Fibroblast of lung (primary cell): ENCODE measurements around the gene CDK15. TPM values are rescaled to one million over a fixed set of nuclear protein-coding genes. Genes with fewer than 3 reads are reported as not detected.
A peak's percentile ranks its signal among the peaks of the same experiment; 100 is the strongest.

Source experiments
- DNase-seq, 2 donors: peaks; one replicate each; pipeline versions ENCODE4 v3.0.0 to v3.0.0-alpha.2; 2010; ENCODE audit warnings: low read depth in 2 of 2
- H2AFZ ChIP-seq: 2 replicates; pipeline ENCODE4 v1.5.1; 2012; ENCODE audit warnings: low read length, control low read depth, inconsistent platforms
- H3K27ac ChIP-seq: 2 replicates; pipeline ENCODE4 v1.5.1; 2011; ENCODE audit warnings: low read length, control low read depth; ENCODE audit not compliant: insufficient read depth
- H3K27me3 ChIP-seq: 2 replicates; pipeline ENCODE4 v1.5.1; 2011; ENCODE audit warnings: mild to moderate bottlenecking, low read length; ENCODE audit not compliant: control insufficient read depth, insufficient read depth
- H3K36me3 ChIP-seq: 2 replicates; pipeline ENCODE4 v1.5.1; 2011; ENCODE audit warnings: low read length; ENCODE audit not compliant: control insufficient read depth, insufficient read depth
- H3K4me1 ChIP-seq: 2 replicates; pipeline ENCODE4 v1.5.1; 2011; ENCODE audit warnings: low read length; ENCODE audit not compliant: control insufficient read depth, insufficient read depth; ENCODE audit errors: extremely low read depth
- H3K4me2 ChIP-seq: 2 replicates; pipeline ENCODE4 v1.5.1; 2011; ENCODE audit warnings: low read length, control low read depth; ENCODE audit not compliant: insufficient read depth; ENCODE audit errors: extremely low read depth
- H3K4me3 ChIP-seq, 4 experiments: fragments of 200-600 bp in 1 of 4; sonication (generic) in 1 of 4; replicated peaks in 1 of 4; 2 replicates each; pipeline ENCODE4 v1.5.1; 2011 to 2016; ENCODE audit warnings: low read length in 4 of 4, low read depth in 3 of 4, mild to moderate bottlenecking in 3 of 4, control low read depth in 2 of 4, inconsistent platforms in 1 of 4, mixed read lengths in 1 of 4; ENCODE audit not compliant: insufficient read depth in 1 of 4; ENCODE audit errors: control extremely low read depth in 1 of 4
- H3K79me2 ChIP-seq: 2 replicates; pipeline ENCODE4 v1.5.1; 2012; ENCODE audit warnings: mild to moderate bottlenecking, low read length, inconsistent platforms; ENCODE audit not compliant: control insufficient read depth, insufficient read depth
- H3K9ac ChIP-seq: 2 replicates; pipeline ENCODE4 v1.5.1; 2011; ENCODE audit warnings: mild to moderate bottlenecking, low read length, control low read depth; ENCODE audit not compliant: insufficient read depth
- H3K9me3 ChIP-seq: 2 replicates; pipeline ENCODE4 v1.5.1; 2012; ENCODE audit warnings: low read depth, low read length; ENCODE audit not compliant: control insufficient read depth, insufficient read depth
- H4K20me1 ChIP-seq: 2 replicates; pipeline ENCODE4 v1.5.1; 2011; ENCODE audit warnings: low read length; ENCODE audit not compliant: control insufficient read depth, insufficient read depth; ENCODE audit errors: extremely low read depth
- EZH2 ChIP-seq: IDR thresholded peaks from 2 replicates; pipeline ENCODE4 v1.5.1; 2012; ENCODE audit warnings: low read length, control low read depth, mild to moderate bottlenecking; ENCODE audit errors: missing control alignments
- polyA plus RNA-seq, 2 donors: library from polyadenylated mRNA; depleted of rRNA in 1 of 2; stranded (reverse) in 1 of 2; unstranded in 1 of 2; fragments of >200 nt; gene quantifications; 2 replicates each; pipeline ENCODE4 v1.2.1, GENCODE V29; 2011 to 2012; ENCODE audit warnings: missing spikeins in 1 of 2
- total RNA-seq: library from RNA; depleted of rRNA; stranded (reverse); fragments of >200 nt; gene quantifications from 2 replicates; pipeline ENCODE4 v1.2.1, GENCODE V29; 2014
- TF ChIP-seq, protein P1 (sequence below), 2 donors: IDR thresholded peaks in 1 of 2; conservative IDR thresholded peaks in 1 of 2; 1 replicate in 1 of 2; 2 replicates in 1 of 2; pipeline ENCODE4 v1.5.1; 2011 to 2012; ENCODE audit warnings: low read length in 2 of 2, control low read depth in 1 of 2, inconsistent platforms in 1 of 2, low read depth in 1 of 2, mild to moderate bottlenecking in 1 of 2

CDK15 gene
- total and polyA plus RNA-seq, 2 donors (not counting 1 experiment from before 2014, with no cell fraction given) = 2.3 to 5.1 TPM

DNA sequence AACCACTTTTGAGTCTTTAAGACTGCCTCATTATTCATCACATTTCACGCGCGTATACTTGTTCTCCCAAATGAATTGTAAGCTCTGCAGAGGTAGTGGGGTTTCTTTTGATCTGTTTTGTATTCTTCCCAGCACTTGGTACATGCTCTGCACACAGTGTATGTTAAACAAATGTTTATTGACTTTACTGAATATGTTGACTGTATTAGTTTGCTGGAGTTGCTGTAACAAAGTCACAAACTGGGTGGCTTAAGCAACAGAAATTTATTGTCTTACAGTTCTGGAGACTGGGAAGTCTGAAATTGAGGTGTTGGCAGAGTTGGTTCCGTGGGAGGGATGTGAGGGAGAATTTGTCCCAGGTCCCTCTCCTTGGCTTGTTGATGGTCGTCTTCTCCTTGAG, 65.1 kb downstream of the CDK15 start:
- H4K20me1 ChIP-seq = no peaks in the 10 kb centered on the region
- H3K79me2 ChIP-seq = no peaks in the 10 kb centered on the region
- DNase-seq = no peak
- no peak overlapping the region for H3K9ac ChIP-seq
- no peak for TF ChIP-seq EZH2
- TF ChIP-seq, protein P1, sequence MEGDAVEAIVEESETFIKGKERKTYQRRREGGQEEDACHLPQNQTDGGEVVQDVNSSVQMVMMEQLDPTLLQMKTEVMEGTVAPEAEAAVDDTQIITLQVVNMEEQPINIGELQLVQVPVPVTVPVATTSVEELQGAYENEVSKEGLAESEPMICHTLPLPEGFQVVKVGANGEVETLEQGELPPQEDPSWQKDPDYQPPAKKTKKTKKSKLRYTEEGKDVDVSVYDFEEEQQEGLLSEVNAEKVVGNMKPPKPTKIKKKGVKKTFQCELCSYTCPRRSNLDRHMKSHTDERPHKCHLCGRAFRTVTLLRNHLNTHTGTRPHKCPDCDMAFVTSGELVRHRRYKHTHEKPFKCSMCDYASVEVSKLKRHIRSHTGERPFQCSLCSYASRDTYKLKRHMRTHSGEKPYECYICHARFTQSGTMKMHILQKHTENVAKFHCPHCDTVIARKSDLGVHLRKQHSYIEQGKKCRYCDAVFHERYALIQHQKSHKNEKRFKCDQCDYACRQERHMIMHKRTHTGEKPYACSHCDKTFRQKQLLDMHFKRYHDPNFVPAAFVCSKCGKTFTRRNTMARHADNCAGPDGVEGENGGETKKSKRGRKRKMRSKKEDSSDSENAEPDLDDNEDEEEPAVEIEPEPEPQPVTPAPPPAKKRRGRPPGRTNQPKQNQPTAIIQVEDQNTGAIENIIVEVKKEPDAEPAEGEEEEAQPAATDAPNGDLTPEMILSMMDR (conservative IDR thresholded peaks at IDR 0.05 in 1 of 2, IDR thresholded peaks at IDR 0.05 in 1 of 2; ENCODE audit: low read depth in 1 of 2, low read length in 2 of 2) = no peak
- H3K36me3 ChIP-seq = no peaks in the 10 kb centered on the region
- H3K4me1 ChIP-seq = no peaks in the 10 kb centered on the region
- no peaks in the 10 kb centered on the region for H3K27me3 ChIP-seq
- no peak overlapping the region for H3K4me3 ChIP-seq
- no peaks in the 10 kb centered on the region for H3K9me3 ChIP-seq
- H2AFZ ChIP-seq = no peak overlapping the region
- no peak overlapping the region for H3K4me2 ChIP-seq
- H3K27ac ChIP-seq = no peak overlapping the region

DNA sequence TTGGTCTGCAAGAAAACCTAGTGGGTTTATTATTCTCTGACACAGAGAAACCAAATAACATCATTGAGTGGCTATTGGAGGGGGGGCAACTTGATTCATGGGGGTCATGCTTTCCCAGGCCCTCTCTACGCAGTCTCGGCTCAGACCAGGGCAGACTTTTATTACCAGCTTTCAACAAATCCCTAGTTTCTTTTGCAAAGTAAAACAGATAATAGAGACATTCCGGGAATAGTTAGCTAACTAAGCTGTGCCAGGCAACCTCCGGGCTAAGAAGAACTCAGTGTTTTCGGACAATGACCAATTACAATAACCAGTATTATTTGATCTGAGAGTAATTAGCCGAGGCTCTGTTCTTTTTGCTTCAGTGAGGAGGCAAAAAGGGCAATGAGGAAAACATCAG, 66.3 kb downstream of the CDK15 start:
- Histone ChIP-seq H3K9me3 (no peaks in the 10 kb centered on the region), H3K4me1 (no peaks in the 10 kb centered on the region), H2AFZ (no peak overlapping the region), H4K20me1 (no peaks in the 10 kb centered on the region), H3K27me3 (no peaks in the 10 kb centered on the region), H3K79me2 (no peaks in the 10 kb centered on the region), H3K4me3 (no peak overlapping the region), H3K27ac (no peak overlapping the region), H3K36me3 (no peaks in the 10 kb centered on the region), H3K9ac (no peak overlapping the region), H3K4me2 (no peak overlapping the region)
- peak in 1 of 2 donors; percentile 16 for DNase-seq
- no peak for TF ChIP-seq EZH2
- TF ChIP-seq, protein P1 (conservative IDR thresholded peaks at IDR 0.05 in 1 of 2, IDR thresholded peaks at IDR 0.05 in 1 of 2; ENCODE audit: low read depth in 1 of 2, low read length in 2 of 2) = no peak

DNA sequence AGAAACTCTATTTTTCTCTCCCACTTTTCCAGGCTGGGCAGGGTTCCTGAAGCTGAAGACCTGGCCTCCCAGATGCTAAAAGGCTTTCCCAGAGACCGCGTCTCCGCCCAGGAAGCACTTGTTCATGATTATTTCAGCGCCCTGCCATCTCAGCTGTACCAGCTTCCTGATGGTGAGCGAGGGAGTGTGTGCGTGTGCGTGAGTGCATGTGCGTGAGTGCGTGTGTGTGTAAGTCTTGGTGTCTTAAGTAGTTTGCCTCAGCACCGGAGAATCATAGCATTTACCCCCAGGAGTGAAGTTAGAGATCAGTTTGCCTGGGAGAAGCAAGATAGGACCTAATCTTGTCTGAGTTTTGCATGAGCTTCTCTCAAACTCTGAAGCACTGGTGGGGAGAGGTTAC, 73.7 kb downstream of the CDK15 start:
- H3K4me3 ChIP-seq = no peak overlapping the region
- no peak overlapping the region for H3K9ac ChIP-seq
- no peaks in the 10 kb centered on the region for H3K79me2 ChIP-seq
- H3K27me3 ChIP-seq = no peaks in the 10 kb centered on the region
- DNase-seq = peak in 1 of 2 donors; percentile 15
- no peak overlapping the region for H3K4me2 ChIP-seq
- peaks cover 23% of the 10 kb centered on the region for H3K4me1 ChIP-seq
- TF ChIP-seq, protein P1 (conservative IDR thresholded peaks at IDR 0.05 in 1 of 2, IDR thresholded peaks at IDR 0.05 in 1 of 2; ENCODE audit: low read depth in 1 of 2, low read length in 2 of 2) = no peak
- no peak for TF ChIP-seq EZH2
- H3K27ac ChIP-seq = no peak overlapping the region
- no peaks in the 10 kb centered on the region for H3K36me3 ChIP-seq
- no peaks in the 10 kb centered on the region for H4K20me1 ChIP-seq
- no peaks in the 10 kb centered on the region for H3K9me3 ChIP-seq
- no peak overlapping the region for H2AFZ ChIP-seq
